IMR-90 (cell line): ENCODE measurements around the gene DAAM1. TPM values are rescaled to one million over a fixed set of nuclear protein-coding genes. Genes with fewer than 3 reads are reported as not detected.

Source experiments
- ATAC-seq: fragments of 200-7000 bp; cut with Tn5 transposase; 2 replicates; pipeline ENCODE4 v1.9.1; 2020; ENCODE audit warnings: low read depth, mild to moderate bottlenecking, moderate library complexity
- BruUV-seq: library from RNA; stranded (reverse); fragments of 400-500 nt; replicated peaks from 2 replicates; lab custom pipeline; 2021; lab: Mats Ljungman, UMichigan
- CTCF ChIA-PET: fragments of 300-600 bp; formaldehyde crosslinking; extraction: SDS; loops from one replicate; lab custom pipeline; 2021; ENCODE audit warnings: antibody characterized with exemption; lab: Yijun Ruan, JAX
- POLR2A ChIA-PET: fragments of 300-600 bp; sonication (Branson Sonifier 250); formaldehyde crosslinking; loops from one replicate; lab custom pipeline; 2022; ENCODE audit warnings: antibody characterized with exemption; ENCODE audit not compliant: unreplicated experiment; lab: Charles Lee
- DNase-seq: peaks from one replicate; pipeline ENCODE4 v3.0.0; 2013
- H2AFZ ChIP-seq: replicated peaks from 2 replicates; pipeline ENCODE3; 2013; ENCODE audit warnings: low read length, mild to moderate bottlenecking; ENCODE audit not compliant: poor library complexity
- H2AK5ac ChIP-seq: 2 replicates; pipeline ENCODE4 v1.6.1; 2013; ENCODE audit warnings: low read depth, low read length, inconsistent platforms
- H2AK9ac ChIP-seq: replicated peaks from 2 replicates; pipeline ENCODE3; 2013; ENCODE audit warnings: mild to moderate bottlenecking, low read depth, low read length, moderate library complexity; ENCODE audit not compliant: poor library complexity
- H2BK120ac ChIP-seq: 2 replicates; pipeline ENCODE4 v1.6.1; 2013; ENCODE audit warnings: low read depth, low read length, inconsistent platforms
- H2BK15ac ChIP-seq: 3 replicates; pipeline ENCODE4 v1.6.1; 2013; ENCODE audit warnings: low read depth, low read length, inconsistent platforms
- H2BK20ac ChIP-seq: 2 replicates; pipeline ENCODE4 v1.6.1; 2013; ENCODE audit warnings: low read depth, mild to moderate bottlenecking, inconsistent platforms, low read length, moderate library complexity
- H2BK5ac ChIP-seq: 2 replicates; pipeline ENCODE4 v1.6.1; 2013; ENCODE audit warnings: mild to moderate bottlenecking, low read depth, low read length, inconsistent platforms; ENCODE audit not compliant: poor library complexity, severe bottlenecking
- H3K14ac ChIP-seq: replicated peaks from 2 replicates; pipeline ENCODE4 v1.6.1; 2013; ENCODE audit warnings: low read depth, low read length, inconsistent platforms
- H3K18ac ChIP-seq: 2 replicates; pipeline ENCODE4 v1.6.1; 2013; ENCODE audit warnings: low read depth, low read length, control low read depth
- H3K23ac ChIP-seq: 2 replicates; pipeline ENCODE4 v1.6.1; 2013; ENCODE audit warnings: low read depth, low read length, inconsistent platforms
- H3K27ac ChIP-seq: 2 replicates; pipeline ENCODE4 v1.5.1; 2013; ENCODE audit warnings: mild to moderate bottlenecking, control low read depth, low read length; ENCODE audit not compliant: insufficient read depth
- H3K27me3 ChIP-seq: 2 replicates; pipeline ENCODE4 v1.6.1; 2013; ENCODE audit warnings: low read length; ENCODE audit not compliant: control insufficient read depth, insufficient read depth
- H3K36me3 ChIP-seq: 2 replicates; pipeline ENCODE4 v1.6.1; 2013; ENCODE audit warnings: low read length, mixed read lengths; ENCODE audit not compliant: control insufficient read depth, insufficient read depth
- H3K4ac ChIP-seq: 2 replicates; pipeline ENCODE4 v1.6.1; 2013; ENCODE audit warnings: low read depth, low read length, inconsistent platforms
- H3K4me1 ChIP-seq: 2 replicates; pipeline ENCODE4 v1.6.1; 2013; ENCODE audit warnings: low read length, mixed read lengths; ENCODE audit not compliant: control insufficient read depth, insufficient read depth
- H3K4me2 ChIP-seq: 2 replicates; pipeline ENCODE4 v1.6.1; 2013; ENCODE audit warnings: low read depth, mild to moderate bottlenecking, control low read depth, low read length, moderate library complexity
- H3K4me3 ChIP-seq: 2 replicates; pipeline ENCODE4 v1.5.1; 2013; ENCODE audit warnings: low read depth, mild to moderate bottlenecking, control low read depth, low read length, moderate library complexity; ENCODE audit not compliant: insufficient read depth
- H3K56ac ChIP-seq: 2 replicates; pipeline ENCODE4 v1.6.1; 2013; ENCODE audit warnings: low read length, inconsistent platforms; ENCODE audit not compliant: insufficient read depth; ENCODE audit errors: extremely low read depth
- H3K79me1 ChIP-seq, 2 experiments: 2 replicates each; pipeline ENCODE4 v1.6.1; 2013; ENCODE audit warnings: low read length in 2 of 2, inconsistent platforms in 1 of 2, low read depth in 1 of 2
- H3K9ac ChIP-seq: 2 replicates; pipeline ENCODE4 v1.6.1; 2013; ENCODE audit warnings: low read depth, low read length, control low read depth
- H3K9me1 ChIP-seq: 2 replicates; pipeline ENCODE4 v1.6.1; 2013; ENCODE audit warnings: low read length, inconsistent platforms; ENCODE audit not compliant: insufficient read depth
- H3K9me3 ChIP-seq: 2 replicates; pipeline ENCODE4 v1.6.1; 2013; ENCODE audit warnings: low read length; ENCODE audit not compliant: control insufficient read depth, insufficient read depth
- H4K20me1 ChIP-seq: 2 replicates; pipeline ENCODE4 v1.6.1; 2013; ENCODE audit warnings: low read length, inconsistent platforms; ENCODE audit not compliant: insufficient read depth
- H4K5ac ChIP-seq: 2 replicates; pipeline ENCODE4 v1.6.1; 2013; ENCODE audit warnings: mild to moderate bottlenecking, low read depth, low read length, control low read depth
- H4K8ac ChIP-seq, 2 experiments: 2 replicates each; pipeline ENCODE4 v1.6.1; 2013; ENCODE audit warnings: low read depth in 2 of 2, low read length in 2 of 2, control low read depth in 1 of 2, inconsistent platforms in 1 of 2
- H4K91ac ChIP-seq: 2 replicates; pipeline ENCODE4 v1.6.1; 2013; ENCODE audit warnings: low read depth, low read length, inconsistent platforms; ENCODE audit not compliant: insufficient read depth
- BHLHE40 ChIP-seq: fragments of 150-350 bp; IDR thresholded peaks from 2 replicates; pipeline ENCODE4 v1.6.1; 2016; ENCODE audit warnings: mild to moderate bottlenecking, low read depth, low read length
- CHD1 ChIP-seq: IDR thresholded peaks from 2 replicates; pipeline ENCODE4 v1.6.1; 2012; ENCODE audit warnings: low read depth, low read length, improper control_type of control experiment
- MXI1 ChIP-seq: IDR thresholded peaks from 2 replicates; pipeline ENCODE4 v1.6.1; 2012; ENCODE audit warnings: low read depth, mild to moderate bottlenecking, low read length, moderate library complexity, borderline replicate concordance
- NFE2L2 ChIP-seq: fragments of 150-350 bp; IDR thresholded peaks from 2 replicates; pipeline ENCODE4 v1.6.1; 2016; ENCODE audit warnings: low read depth, mild to moderate bottlenecking, low read length
- RCOR1 ChIP-seq: IDR thresholded peaks from 2 replicates; pipeline ENCODE4 v1.6.1; 2012; ENCODE audit warnings: mild to moderate bottlenecking, low read length, improper control_type of control experiment; ENCODE audit not compliant: insufficient replicate concordance
- RFX5 ChIP-seq: IDR thresholded peaks from 2 replicates; pipeline ENCODE4 v1.8.0; 2012; ENCODE audit warnings: low read depth, mild to moderate bottlenecking, low read length, moderate library complexity
- SMC3 ChIP-seq: fragments of 150-350 bp; IDR thresholded peaks from 2 replicates; pipeline ENCODE4 v1.6.1; 2016; ENCODE audit warnings: low read depth, mild to moderate bottlenecking, antibody characterized with exemption, low read length, moderate library complexity
- WGBS, 2 experiments: methylation state at CpG; one replicate each; pipeline versions ENCODE4 v1.1.5 to v1.1.7; 2013; ENCODE audit warnings: missing lambda C conversion rate in 2 of 2; ENCODE audit not compliant: insufficient read length in 1 of 2; ENCODE audit errors: extremely low coverage in 2 of 2; 5-methylcytosine and 5-hydroxymethylcytosine counted together
- dilution Hi-C: fragments of 300-500 bp; cut with HindIII; formaldehyde crosslinking; loops from one replicate; pipeline ENCODE4 v1.14.3; 2018; ENCODE audit warnings: low sequenced_read_pairs; ENCODE audit not compliant: unreplicated experiment
- in situ Hi-C: fragments of 300-500 bp; cut with MboI; formaldehyde crosslinking; loops from 3 replicates; pipeline ENCODE4 v1.14.3; 2019; ENCODE audit warnings: low sequenced_read_pairs, inconsistent platforms, mixed read lengths
- intact Hi-C: fragments of 100-400 bp; cut with micrococcal nuclease; formaldehyde crosslinking; loops from 2 replicates; pipeline ENCODE4 v1.10.0; 2022
- polyA plus RNA-seq, 3 experiments: library from polyadenylated mRNA; depleted of rRNA; stranded (reverse); fragments of >200 nt; gene quantifications; 2 replicates each; pipeline ENCODE4 v1.2.3, GENCODE V29; 2012; ENCODE audit warnings: low replicate concordance in 1 of 3
- total RNA-seq: library from RNA; depleted of rRNA; stranded (reverse); fragments of >200 nt; gene quantifications from 2 replicates; pipeline ENCODE4 v1.2.3, GENCODE V29; 2012
- TF ChIP-seq, protein P1 (sequence below): fragments of 150-350 bp; IDR thresholded peaks from 2 replicates; pipeline ENCODE4 v1.6.1; 2017; ENCODE audit warnings: mild to moderate bottlenecking, antibody characterized with exemption, low read length, low read depth
- TF ChIP-seq, protein P2 (sequence below): fragments of 150-350 bp; IDR thresholded peaks from 2 replicates; pipeline ENCODE4 v1.6.1; 2016; ENCODE audit warnings: low read depth, mild to moderate bottlenecking, low read length, moderate library complexity, borderline replicate concordance
- TF ChIP-seq, protein P3 (sequence below): conservative IDR thresholded peaks from 2 replicates; pipeline ENCODE4 v1.5.1; 2012; ENCODE audit warnings: mild to moderate bottlenecking, low read depth, low read length, improper control_type of control experiment

The DAAM1 gene
- total and polyA plus RNA-seq, 2 of the 4 experiments (the other 2 are of a cell fraction): 4.8 to 5.4 TPM

DNA sequence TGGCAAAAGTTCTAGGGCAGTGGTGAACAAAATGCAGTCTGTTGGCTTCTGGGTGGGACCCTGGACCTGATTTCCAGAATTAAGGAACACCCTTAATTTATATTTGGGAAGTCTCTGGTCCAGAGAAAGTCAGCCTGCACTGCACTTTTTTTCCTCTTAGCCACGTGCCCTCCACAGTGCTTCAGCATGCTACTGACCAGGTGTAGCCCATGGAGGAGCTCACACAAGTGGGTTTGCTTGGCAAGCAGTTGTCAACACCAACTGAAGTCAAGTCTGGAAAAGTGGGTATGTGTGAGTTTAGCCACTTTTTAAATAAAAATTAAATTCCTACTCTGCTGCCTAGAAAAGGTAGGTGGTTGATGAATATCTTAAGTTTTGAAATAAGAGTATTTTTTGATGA is 111.3 kb downstream of the DAAM1 start:
- in situ Hi-C loops: no loop called here
- no CpG with 5 or more reads among the region's 1 CpG for WGBS, 2 experiments

More for the DNA sequence above, 111.3 kb downstream of the DAAM1 start:
- no peak for TF ChIP-seq NFE2L2
- no peak for TF ChIP-seq RCOR1
- no peak for TF ChIP-seq CHD1
- TF ChIP-seq, protein P1, sequence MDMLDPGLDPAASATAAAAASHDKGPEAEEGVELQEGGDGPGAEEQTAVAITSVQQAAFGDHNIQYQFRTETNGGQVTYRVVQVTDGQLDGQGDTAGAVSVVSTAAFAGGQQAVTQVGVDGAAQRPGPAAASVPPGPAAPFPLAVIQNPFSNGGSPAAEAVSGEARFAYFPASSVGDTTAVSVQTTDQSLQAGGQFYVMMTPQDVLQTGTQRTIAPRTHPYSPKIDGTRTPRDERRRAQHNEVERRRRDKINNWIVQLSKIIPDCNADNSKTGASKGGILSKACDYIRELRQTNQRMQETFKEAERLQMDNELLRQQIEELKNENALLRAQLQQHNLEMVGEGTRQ: no peak
- no peak for TF ChIP-seq RFX5
- TF ChIP-seq MXI1: no peak
- TF ChIP-seq, protein P2, sequence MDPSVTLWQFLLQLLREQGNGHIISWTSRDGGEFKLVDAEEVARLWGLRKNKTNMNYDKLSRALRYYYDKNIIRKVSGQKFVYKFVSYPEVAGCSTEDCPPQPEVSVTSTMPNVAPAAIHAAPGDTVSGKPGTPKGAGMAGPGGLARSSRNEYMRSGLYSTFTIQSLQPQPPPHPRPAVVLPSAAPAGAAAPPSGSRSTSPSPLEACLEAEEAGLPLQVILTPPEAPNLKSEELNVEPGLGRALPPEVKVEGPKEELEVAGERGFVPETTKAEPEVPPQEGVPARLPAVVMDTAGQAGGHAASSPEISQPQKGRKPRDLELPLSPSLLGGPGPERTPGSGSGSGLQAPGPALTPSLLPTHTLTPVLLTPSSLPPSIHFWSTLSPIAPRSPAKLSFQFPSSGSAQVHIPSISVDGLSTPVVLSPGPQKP: no peak
- TF ChIP-seq, protein P3, sequence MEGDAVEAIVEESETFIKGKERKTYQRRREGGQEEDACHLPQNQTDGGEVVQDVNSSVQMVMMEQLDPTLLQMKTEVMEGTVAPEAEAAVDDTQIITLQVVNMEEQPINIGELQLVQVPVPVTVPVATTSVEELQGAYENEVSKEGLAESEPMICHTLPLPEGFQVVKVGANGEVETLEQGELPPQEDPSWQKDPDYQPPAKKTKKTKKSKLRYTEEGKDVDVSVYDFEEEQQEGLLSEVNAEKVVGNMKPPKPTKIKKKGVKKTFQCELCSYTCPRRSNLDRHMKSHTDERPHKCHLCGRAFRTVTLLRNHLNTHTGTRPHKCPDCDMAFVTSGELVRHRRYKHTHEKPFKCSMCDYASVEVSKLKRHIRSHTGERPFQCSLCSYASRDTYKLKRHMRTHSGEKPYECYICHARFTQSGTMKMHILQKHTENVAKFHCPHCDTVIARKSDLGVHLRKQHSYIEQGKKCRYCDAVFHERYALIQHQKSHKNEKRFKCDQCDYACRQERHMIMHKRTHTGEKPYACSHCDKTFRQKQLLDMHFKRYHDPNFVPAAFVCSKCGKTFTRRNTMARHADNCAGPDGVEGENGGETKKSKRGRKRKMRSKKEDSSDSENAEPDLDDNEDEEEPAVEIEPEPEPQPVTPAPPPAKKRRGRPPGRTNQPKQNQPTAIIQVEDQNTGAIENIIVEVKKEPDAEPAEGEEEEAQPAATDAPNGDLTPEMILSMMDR: no peak
- TF ChIP-seq BHLHE40: no peak
- no peak for TF ChIP-seq SMC3
- Histone ChIP-seq H2BK20ac (no peak overlapping the region), H3K27me3 (no peaks in the 10 kb centered on the region; the same call in 1 of the 2 replicates), H2AK9ac (no peak overlapping the region), H3K4me1 (0 out of 2 replicates have a peak, but pooled peaks cover 1% of the 10 kb centered on the region), H2AFZ (no peak overlapping the region), H3K56ac (no peak overlapping the region), H2BK120ac (no peak overlapping the region), H3K9me1 (no peaks in the 10 kb centered on the region), H3K4me3 (no peak overlapping the region), H3K14ac (no peak overlapping the region), H4K8ac (no peak overlapping the region), H4K5ac (no peak overlapping the region), H3K79me1 (no peaks in the 10 kb centered on the region), H2AK5ac (no peak overlapping the region), H3K36me3 (no peaks in the 10 kb centered on the region), H3K9ac (no peak overlapping the region), H3K18ac (no peak overlapping the region), H2BK15ac (no peak overlapping the region), H3K23ac (no peak overlapping the region), H3K4ac (no peak overlapping the region), H2BK5ac (no peak overlapping the region), H3K9me3 (no peaks in the 10 kb centered on the region), H4K20me1 (no peaks in the 10 kb centered on the region), H3K27ac (no peak overlapping the region), H4K91ac (no peak overlapping the region), H3K4me2 (no peak overlapping the region)
- dilution Hi-C loops (no loop called here), intact Hi-C loops (no loop called here)
- POLR2A ChIA-PET: no interaction called here
- ATAC-seq (no peak), DNase-seq (no peak)
- CTCF ChIA-PET: no interaction called here
- no TSS peak for BruUV-seq
